A549 (cell line): ENCODE data around the gene PAX3.

Experiments
- CHD2 ChIP-seq: fragments of 150-350 bp; IDR thresholded peaks from 2 replicates; pipeline ENCODE4 v1.6.1; 2014; ENCODE audit warnings: low read length; ENCODE audit not compliant: partially characterized antibody
- CTCF ChIP-seq: fragments of >200 bp; sonication (Bioruptor Twin); formaldehyde crosslinking; IDR thresholded peaks from 3 replicates; pipeline ENCODE4 v1.5.1; 2016
- E2F6 ChIP-seq: IDR thresholded peaks from 2 replicates; pipeline ENCODE4 v1.6.1; 2012; ENCODE audit warnings: low read depth, borderline replicate concordance
- EP300 ChIP-seq, 2 experiments: fragments of >200 bp; sonication (Bioruptor Twin); formaldehyde crosslinking; IDR thresholded peaks; 2 replicates in 1 of 2; 3 replicates in 1 of 2; pipeline ENCODE4 v1.6.1; 2016 to 2017
- HDAC2 ChIP-seq: fragments of 200-600 bp; sonication (generic); IDR thresholded peaks from 2 replicates; pipeline ENCODE4 v1.6.1; 2016
- KDM1A ChIP-seq: fragments of 200-600 bp; sonication (generic); IDR thresholded peaks from 2 replicates; pipeline ENCODE4 v1.6.1; 2016; ENCODE audit warnings: low read depth, mild to moderate bottlenecking
- MAZ ChIP-seq: fragments of 150-350 bp; IDR thresholded peaks from 2 replicates; pipeline ENCODE4 v1.6.1; 2014; ENCODE audit warnings: antibody characterized with exemption, low read depth, low read length, borderline replicate concordance
- POLR2A ChIP-seq: IDR thresholded peaks from 2 replicates; pipeline ENCODE4 v1.6.1; 2012; ENCODE audit warnings: mild to moderate bottlenecking, low read length
- POLR2AphosphoS2 ChIP-seq: conservative IDR thresholded peaks from 2 replicates; pipeline ENCODE4 v1.6.1; 2012; ENCODE audit warnings: low read length, improper control_type of control experiment, inconsistent platforms
- RAD21 ChIP-seq, 2 experiments: fragments of >200 bp in 1 of 2; sonication (Bioruptor Twin) in 1 of 2; formaldehyde crosslinking in 1 of 2; IDR thresholded peaks in 1 of 2; conservative IDR thresholded peaks in 1 of 2; 2 replicates in 1 of 2; 3 replicates in 1 of 2; pipeline ENCODE4 v1.6.1; 2012 to 2018; ENCODE audit warnings: inconsistent platforms in 1 of 2
- USF2 ChIP-seq: fragments of 450-650 bp; IDR thresholded peaks from 2 replicates; pipeline ENCODE4 v1.6.1; 2014; ENCODE audit warnings: antibody characterized with exemption

GRCh38 chr2:222176890-222177289, 121.9 kb downstream of the PAX3 start:
- TF ChIP-seq CHD2 (no peak), POLR2A (no peak), RAD21 (conservative IDR thresholded peaks at IDR 0.05 in 1 of 2, IDR thresholded peaks at IDR 0.05 in 1 of 2) (no peak), USF2 (no peak), CTCF (no peak), POLR2AphosphoS2 (no peak), KDM1A (no peak), HDAC2 (no peak), EP300 (IDR thresholded peaks at IDR 0.05) (no peak), MAZ (no peak), E2F6 (no peak)
